ENCODE results near the gene SERPINB5.
"Not testable (repeated sequence)": the region's sequence is repeated elsewhere in the genome, so short reads cannot be mapped to it uniquely, and the experiment has no call there.

The SERPINB5 gene, protein sequence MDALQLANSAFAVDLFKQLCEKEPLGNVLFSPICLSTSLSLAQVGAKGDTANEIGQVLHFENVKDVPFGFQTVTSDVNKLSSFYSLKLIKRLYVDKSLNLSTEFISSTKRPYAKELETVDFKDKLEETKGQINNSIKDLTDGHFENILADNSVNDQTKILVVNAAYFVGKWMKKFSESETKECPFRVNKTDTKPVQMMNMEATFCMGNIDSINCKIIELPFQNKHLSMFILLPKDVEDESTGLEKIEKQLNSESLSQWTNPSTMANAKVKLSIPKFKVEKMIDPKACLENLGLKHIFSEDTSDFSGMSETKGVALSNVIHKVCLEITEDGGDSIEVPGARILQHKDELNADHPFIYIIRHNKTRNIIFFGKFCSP

DNA sequence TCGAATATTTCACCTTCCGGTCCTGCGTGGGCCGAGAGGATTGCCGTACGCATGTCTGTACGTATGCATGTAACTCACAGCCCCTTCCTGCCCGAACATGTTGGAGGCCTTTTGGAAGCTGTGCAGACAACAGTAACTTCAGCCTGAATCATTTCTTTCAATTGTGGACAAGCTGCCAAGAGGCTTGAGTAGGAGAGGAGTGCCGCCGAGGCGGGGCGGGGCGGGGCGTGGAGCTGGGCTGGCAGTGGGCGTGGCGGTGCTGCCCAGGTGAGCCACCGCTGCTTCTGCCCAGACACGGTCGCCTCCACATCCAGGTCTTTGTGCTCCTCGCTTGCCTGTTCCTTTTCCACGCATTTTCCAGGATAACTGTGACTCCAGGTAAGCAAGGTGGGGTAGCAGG, at the start of gene SERPINB5:
SERPINB5 (plus strand) TSS at position 291 of the 400 bp plus-strand sequence. CDS start 7,471 bp downstream, outside the sequence.
- DNase-seq, result no peak

DNA sequence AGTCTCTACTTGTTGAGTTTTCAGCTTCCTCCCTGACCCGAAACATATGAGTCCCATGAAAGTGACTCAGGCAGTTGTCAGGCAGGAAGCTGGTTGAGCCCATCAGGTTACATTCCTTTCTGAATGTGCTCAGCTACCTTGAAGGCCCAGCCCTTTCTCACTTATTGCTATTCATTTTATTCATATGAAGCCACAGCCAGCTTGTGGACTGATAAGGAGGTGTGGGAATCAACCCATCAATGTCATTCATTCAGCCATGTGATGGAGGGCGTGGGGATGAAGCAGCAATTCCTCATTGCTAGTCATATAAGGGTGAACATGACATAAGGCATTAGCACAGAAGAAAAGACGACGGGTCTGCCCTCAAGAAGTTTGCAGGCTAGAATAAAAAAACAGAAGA, 49.2 kb upstream of the SERPINB5 start:
- DNase-seq, result no peak

DNA sequence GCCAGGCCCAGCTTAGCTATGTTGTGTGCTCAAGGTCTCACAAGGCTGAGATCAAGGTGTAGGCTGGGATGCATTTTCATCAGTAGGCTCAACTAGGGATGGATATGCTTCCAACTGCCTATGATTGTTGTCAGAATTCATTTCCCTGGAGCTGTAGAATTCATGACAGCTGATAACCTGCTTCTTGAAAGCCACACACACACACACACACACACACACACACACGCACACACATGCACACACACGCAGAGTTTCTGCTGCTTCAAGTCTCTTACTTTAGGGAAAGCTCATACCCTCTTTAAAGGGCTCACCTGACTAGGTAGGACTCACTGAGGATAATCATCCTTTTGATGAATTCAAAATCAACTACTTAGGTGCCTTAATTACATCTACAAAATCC, 46.2 kb upstream of the SERPINB5 start:
- no peak for DNase-seq

DNA sequence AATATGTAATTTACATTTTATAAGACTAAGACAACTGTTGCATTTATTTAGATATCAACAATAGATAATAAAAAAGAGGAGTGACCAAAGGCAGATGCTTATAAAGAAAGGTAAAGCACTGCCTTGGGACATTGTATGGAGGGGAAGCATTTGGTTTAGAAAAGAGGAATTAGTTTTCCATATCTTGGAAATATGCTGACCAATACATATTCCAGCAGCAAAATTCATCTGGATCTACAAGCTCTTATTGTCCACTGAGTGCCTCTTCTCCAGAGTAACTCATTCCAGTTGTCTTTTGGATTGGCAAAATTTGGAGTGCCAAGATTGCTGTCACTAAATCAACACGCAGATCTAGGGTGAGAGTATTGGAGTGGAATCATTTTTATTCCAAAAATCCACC, 45.6 kb upstream of the SERPINB5 start:
- DNase-seq, result no peak

DNA sequence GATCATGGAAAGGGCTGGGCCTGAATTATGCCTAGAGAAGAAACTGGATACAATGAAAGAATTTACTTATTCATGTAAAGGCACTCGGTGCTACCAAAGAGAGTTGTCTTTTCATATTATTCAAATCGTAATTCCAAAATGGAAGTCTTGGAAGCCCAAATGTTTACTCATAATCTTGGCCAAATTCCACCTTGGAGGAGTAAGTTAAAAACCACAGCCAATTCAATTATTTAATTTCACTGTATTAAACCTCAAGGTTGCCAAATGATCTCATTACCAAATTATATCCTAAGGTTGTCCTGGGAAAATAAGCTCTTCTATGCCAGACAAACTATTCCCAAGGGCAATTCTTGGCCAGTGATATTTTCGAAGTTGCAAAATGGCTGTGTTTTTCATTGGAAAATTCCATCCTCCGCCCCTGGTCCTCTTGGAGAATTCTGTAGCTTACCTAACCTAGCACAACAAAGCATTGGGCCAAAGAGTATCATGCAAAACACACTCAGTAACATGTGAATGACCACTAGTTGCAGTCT, 43.4 kb upstream of the SERPINB5 start:
- DNase-seq, result no peak

DNA sequence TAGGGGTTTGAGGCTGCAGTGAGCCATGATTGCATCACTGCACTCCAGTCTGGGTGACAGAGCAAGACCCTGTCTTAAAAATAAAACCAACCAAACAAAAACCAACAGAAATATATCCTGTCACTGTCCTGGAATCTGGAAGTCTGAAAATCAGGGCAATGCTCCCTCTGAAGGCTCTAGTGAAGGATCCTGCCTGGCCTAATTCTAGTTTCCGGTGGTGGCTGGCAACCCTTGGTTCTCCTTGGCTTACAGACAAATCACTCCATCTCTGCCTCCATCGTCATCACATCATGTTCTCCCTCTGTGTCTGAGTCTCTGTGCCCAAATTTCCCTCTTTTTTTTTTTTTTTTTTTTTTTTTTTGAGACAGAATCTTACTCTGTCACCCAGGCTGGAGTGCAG, 38.6 kb upstream of the SERPINB5 start:
- no peak for DNase-seq

DNA sequence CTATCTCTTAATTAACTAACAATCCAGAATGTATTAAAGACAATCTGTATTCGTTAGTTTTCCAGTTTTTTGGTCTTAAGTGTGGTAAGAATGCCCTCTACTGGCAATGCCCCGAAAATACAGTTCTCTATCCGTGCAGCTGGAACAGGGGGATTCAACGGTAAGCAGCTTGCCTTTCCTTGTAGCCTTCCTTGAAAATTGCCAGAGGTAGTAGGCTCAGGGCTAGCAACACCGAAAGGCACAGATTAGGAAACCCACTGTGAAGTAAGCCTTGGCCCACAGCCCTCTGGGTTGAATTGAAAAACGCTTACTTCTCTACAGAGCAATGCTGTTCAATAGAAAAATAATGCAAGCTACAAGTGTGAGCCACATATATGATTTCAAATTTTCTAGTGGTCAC, 37.4 kb upstream of the SERPINB5 start:
- DNase-seq, result peak; percentile 10

DNA sequence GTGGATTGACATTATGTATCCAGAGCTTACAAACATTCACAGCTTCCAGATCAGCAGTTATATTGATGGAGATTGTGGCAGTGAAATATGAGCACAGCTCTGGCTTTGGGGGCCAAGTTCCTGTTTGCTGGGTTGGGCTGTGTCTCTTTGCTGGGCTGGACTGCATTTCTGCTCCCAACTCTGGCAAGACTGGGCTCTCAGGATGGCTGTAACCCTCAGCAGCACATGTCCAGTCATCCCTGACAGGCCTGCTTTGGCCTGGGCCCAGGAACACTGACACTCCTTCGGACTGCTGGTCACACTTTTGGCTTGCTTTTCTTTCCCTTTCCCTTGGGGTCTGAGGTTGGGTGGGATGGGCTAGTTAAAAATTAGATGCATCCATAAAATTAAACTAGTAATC, 36.5 kb upstream of the SERPINB5 start:
- no peak for DNase-seq

DNA sequence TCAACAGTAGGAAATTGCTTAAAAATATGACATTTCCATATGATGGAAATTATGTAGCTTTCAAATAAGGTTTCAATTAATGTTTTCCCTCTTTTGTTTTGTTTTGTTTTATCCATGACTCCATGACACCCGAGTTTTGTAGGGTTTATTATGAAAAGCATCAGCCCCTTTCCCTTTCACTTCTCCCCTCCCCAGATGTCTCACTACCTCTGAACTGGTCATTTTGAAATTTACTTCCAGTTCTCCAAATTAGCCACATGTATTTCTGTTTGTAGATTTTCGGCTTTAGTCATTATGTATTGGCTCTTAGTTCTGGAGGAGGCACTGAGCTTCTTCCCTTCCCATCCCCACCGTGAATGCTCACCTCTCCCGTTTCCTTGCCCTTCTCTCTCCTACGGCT, 35.9 kb upstream of the SERPINB5 start:
- no peak for DNase-seq

DNA sequence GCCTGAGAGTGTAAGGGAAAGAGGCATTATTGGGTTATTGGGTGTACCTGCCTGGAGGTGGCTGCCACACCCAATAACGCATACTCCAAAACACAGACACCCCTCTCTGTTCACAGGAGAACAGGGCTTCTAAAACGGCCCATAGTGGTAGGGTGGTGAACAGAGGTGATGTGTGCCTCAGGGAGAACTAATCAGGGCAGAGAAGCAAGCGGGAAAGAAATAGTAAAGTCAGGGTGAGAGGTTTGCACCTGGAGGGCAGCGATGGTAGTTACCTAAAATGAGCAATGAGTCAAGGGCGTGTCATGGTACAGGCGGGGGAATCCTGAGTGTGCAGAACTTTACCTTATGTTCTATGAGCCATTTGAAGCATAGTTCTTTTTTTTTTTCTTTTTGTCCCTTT, 32.9 kb upstream of the SERPINB5 start:
- DNase-seq, result no peak

DNA sequence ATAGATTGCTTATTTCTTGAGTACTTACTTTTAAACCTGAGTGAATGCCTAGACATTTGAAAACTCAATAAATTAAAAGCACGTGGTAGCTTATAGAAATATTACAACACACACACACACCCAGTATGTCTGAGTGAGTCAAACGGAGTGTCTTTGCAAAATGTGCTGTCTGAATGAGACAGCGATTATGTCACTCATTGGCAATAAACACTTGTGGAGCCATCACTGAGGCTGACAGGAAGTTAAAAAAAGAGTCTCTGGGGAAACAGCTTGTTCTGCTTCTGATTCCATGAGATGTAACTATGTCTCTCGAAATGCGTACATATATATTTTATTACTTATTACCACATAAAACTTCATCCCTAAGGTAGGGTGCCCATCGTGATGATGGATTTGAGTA, 32.2 kb upstream of the SERPINB5 start:
- DNase-seq, result peak; percentile 24

DNA sequence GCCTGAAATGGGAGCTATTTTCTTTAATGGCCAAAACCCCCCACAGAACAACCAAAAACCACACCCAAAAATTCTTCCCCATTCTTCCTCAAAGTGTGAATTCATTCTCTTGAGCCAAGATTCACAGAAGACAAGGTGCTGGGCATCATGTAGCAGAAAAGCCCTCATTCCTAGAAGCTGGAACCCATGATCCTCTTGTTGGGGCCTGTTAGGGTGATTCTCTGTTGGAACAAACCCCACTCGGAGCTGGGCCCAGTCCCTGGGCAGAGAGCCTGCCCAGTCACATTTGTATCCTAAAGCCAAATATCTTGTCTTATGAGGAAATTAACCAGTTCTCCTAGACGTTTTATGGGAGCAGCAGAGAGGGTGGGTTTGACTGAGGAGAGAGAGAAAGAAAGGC, 31.7 kb upstream of the SERPINB5 start:
- DNase-seq, result no peak

DNA sequence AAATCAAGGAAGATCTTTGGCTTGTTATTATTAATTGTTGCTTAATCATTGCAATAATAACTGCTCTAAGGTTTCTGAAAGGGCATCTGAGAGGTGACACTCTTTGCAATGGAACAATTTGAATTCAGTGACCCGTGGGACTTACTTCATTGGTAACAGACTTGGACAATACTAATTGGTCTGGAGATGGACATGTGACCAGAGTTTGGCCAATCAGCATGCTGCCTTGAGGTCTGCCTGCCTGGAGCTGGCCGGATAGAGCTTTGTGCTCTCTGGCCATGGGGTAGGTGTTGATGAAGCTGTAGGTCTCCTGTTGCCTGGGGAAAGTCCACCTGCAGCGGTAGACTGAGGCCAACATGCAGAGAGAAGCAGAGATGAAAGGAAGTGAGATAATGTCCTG, 30.5 kb upstream of the SERPINB5 start:
- no peak for DNase-seq

DNA sequence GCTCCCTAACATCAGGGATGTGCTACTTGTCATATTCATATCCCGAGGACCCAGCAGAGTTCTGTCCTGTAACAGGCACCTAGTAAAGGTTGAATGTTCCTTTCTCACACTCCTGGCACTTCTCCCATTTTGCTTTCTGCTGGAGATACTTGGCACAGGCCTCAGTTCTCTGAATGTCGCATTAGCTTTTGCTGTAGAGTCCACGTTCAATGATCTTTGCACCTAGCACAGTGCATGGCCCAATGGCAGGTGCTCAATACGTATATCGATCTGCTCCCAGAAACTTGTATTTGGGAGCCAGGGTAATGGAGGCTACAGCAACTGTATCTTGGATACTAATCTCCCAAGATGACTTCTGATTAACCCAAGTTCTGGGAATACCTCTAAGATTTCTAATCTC, 29.7 kb upstream of the SERPINB5 start:
- DNase-seq, result no peak

DNA sequence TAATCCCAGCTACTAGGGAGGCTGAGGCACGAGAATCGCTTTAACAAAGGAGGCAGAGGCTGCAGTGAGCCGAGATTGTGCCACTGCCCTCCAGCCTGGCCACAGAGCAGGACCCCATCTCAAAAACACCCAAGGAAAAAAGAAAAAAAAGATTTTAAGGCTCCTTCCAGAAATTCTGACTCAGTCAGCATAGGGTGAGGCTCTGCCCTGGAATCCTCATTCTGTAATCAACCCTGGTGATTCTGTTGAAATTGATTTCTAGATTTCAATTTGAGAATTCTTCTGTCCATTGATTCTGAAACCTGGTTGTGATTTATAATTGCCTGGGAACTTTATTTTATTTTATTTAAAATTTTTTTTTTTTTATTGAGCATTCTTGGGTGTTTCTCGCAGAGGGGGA, 27.3 kb upstream of the SERPINB5 start:
- no peak for DNase-seq

DNA sequence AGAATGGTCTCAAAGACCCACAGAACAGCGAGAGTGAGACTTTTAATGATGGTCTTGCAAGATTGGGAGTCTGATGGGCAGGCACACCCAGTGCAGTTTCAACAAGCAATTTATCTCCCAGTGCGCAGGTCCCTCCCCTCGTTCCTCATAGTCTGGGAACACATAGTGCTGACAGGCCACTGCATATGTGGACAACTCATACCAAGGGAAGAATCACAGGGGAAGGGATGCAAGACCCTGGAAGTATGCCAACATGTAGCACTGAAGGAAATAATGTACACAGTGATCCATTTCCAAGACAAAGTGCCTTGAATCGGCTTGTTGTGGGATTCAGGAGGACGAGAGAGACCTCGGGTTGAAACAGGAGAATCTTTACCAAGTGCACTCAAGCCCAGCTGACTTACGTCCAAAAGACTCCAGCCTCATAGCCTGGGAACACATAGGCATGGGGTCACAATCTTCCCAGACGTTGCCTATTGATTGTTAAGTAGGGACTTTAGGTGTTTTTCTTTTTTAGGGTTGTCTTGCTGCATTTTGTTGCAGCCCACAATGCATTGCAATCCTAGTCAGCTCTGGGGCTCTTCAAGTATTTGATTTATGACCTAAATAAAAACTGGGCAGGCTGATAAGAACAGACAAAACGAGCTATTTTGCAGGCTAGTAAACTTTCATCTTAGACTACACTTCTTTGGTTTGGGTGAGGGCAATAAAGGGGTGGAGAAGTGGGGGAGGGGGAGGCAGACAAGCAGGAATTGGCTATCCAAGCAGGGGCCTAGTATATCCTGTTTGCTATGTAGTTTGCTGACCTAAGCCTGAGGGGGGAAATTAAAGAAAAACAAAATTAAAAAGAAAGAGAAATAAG, 24.7 kb upstream of the SERPINB5 start:
- no peak for DNase-seq

DNA sequence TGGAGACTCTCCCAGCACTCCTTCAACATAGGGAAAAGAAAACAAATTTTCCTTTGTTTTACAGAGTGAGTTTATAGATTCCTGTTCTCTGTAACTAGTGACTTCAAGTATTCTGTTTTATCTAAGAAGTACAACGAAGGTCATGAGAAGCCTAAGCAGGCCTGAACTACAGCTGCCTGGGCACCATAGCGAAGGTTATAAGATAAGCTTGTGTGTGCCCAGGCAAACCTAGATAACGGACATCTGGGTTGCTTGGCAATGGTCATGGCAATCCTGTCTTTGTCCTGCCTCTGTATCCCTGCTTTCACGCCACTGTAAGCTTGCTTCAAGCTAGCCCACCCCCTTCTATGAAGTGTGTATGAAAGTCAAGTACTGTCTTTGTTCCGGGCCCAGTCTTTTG, 24.0 kb upstream of the SERPINB5 start:
- DNase-seq, result not testable (repeated sequence)

DNA sequence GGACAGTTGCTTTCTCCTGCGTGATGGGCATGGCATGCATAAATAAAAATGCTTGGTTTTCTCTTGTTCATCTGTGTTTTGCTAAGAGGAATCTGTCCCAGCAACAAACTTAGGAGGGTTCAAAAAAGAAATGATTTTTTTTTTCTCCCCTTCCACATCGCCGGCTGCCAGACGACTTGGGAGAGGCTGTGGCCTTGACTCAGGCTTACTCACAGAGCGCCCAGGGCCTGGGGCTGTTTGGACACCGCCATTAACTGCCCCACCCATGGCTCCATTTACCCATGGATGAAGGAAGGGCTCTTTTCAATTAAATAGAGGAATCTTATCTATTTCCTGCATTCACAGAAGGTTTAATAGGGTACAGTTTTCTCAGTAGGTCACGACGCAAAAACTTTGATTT, 22.3 kb upstream of the SERPINB5 start:
- peak; percentile 51 for DNase-seq

DNA sequence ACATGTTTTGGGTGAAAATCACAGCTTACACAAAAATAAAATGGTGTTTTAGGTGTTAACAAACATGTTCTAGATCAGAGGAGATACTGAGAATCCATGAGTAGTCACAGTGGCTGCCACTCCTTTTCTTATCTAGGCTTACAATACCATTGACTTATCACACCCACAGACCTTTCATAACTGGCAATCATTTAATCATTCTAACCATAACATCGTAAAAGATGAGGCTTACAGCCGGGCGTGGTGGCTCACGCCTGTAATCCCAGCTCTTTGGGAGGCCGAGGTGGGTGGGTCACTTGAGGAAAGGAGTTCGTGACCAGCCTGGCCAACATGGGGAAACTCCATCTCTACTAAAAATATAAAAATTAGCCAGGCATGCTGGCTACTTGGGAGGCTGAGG, 18.8 kb upstream of the SERPINB5 start:
- DNase-seq, result no peak

DNA sequence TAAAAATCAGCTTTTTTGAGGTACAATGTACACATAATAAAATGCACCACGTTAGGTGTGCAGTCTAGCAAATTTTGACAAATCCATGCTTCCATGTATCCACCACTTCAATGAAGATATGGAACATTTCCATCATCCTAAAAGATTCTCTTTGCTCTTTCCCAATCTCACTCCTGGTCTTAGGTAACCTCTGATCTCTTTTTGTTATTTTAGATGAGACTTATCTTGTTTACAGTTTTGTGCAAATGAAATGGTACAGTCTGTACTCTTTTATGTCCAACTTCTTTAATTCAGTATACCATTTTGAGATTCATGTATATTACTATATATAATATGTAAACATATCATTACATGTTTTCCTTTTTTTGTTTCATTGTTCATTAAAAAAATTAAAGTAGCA, 16.3 kb upstream of the SERPINB5 start:
- DNase-seq, result no peak

DNA sequence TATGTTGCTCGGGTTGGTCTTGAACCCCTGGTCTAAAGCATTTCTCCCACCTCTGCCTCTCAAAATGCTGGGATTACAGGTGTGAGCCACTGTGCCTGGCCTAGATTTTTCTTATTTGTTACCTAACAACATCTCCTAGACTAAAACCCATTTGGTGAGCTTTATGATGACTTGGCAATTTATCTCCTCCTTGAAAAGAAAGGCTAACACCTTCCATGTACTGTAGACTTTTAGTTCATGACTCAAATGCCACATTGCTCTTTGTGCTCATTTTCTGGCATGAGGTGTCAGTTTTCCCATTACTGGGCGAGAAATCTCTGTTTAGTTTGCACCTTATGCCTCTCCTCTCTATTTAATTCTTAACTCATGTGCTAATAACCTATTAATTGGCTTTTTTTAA, 12.3 kb upstream of the SERPINB5 start:
- no peak for DNase-seq

DNA sequence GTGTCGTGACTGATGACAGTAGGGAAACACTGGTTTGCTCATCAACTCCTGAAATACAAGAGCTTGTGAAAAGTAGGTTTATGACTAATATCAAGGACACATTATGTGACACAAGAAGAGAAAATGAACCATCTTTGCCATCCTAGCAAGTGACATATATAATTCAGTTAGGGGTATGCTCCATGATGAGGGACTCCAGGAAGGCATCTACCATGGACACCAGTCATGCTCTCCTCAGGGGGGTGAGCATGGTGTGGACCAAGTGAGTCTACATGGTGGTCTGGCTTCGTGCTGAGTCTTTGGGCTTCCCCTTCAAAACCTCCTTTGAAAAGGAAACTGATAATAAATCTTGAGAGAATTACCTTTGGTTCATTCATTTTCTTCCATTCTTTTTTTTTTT, 11.7 kb upstream of the SERPINB5 start:
- DNase-seq, result no peak

DNA sequence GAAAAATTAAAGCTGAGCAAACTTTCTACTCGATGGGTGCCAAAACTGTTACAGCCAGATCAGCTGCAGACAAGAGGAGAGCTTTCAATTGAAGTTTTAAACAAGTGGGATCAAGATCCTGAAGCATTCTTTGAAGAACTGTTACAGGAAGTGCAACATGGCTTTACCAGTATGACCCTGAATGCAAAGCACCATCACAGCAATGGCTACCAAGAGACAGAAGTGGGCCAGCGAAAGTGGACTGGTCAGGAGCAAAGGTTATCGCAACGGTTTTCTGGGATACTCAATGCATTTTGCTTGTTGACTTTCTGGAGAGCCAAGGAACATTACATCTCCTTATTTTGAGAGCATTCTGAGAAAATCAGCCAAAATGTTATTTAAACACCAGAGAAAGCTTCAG, 9.1 kb upstream of the SERPINB5 start:
- no peak for DNase-seq

DNA sequence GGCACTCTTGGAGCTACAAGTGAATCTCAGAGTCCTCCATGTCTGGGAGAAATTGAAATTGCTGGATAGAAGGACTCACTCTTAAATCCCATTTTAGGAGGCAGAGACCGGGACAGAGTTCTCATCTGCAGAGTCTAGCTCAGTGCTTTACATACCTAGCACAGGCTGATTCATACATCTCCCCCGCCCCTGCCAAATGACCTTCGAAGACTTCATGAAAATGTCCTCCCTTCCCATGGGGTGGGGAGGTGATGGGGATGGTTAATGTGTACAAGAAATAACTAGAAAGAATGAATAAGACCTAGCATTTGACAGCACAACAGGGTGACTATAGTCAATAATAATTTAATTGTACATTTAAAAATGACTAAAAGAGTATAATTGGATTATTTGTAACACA, 8.2 kb upstream of the SERPINB5 start:
- no peak for DNase-seq
